Measurements from ENCODE around the gene TMEM255B. TPM values are rescaled to one million over a fixed set of nuclear protein-coding genes. Genes with fewer than 3 reads are reported as not detected.

The TMEM255B gene
- total RNA-seq, 1 donor from 2014 or later = 8.4 TPM

- no peak overlapping the region for H3K27ac Mint-ChIP-seq (ENCODE audit: unreplicated experiment)
- Histone ChIP-seq H3K4me2 (ENCODE audit: low read length) (no peak overlapping the region), H3K4me1 (ENCODE audit: insufficient read depth, low read length) (peaks cover 13% of the 10 kb centered on the region), H3K27me3 (ENCODE audit: insufficient read depth, low read length) (no peaks in the 10 kb centered on the region), H3K4me3 (ENCODE audit: insufficient read depth, low read depth, low read length) (no peak overlapping the region), H2AFZ (ENCODE audit: low read depth, low read length) (no peak overlapping the region), H3K36me3 (ENCODE audit: insufficient read depth, low read length) (no peaks in the 10 kb centered on the region), H4K20me1 (ENCODE audit: insufficient read depth, low read length) (no peaks in the 10 kb centered on the region), H3K79me2 (ENCODE audit: insufficient read depth, low read length) (no peaks in the 10 kb centered on the region), H3K9me3 (ENCODE audit: insufficient read depth, low read depth, low read length) (peaks cover 17% of the 10 kb centered on the region), H3K9ac (ENCODE audit: low read length) (no peak overlapping the region), H3K27ac (ENCODE audit: low read depth, low read length) (no peak overlapping the region)
- FAIRE-seq = no peak
- TF ChIP-seq CTCF (IDR thresholded peaks at IDR 0.05; ENCODE audit: insufficient read depth, low read depth, low read length) = no peak
- TF ChIP-seq EZH2 (IDR thresholded peaks at IDR 0.05; ENCODE audit: insufficient read depth, low read length) = no peak
- no peak overlapping the region for H3K4me3 Mint-ChIP-seq (ENCODE audit: unreplicated experiment)
- H3K4me1 Mint-ChIP-seq (ENCODE audit: low read depth, unreplicated experiment) = peaks cover 12% of the 10 kb centered on the region
- no peak for DNase-seq (ENCODE audit: low read depth)
- peaks cover 5% of the 10 kb centered on the region for H3K27me3 Mint-ChIP-seq (ENCODE audit: low read depth, unreplicated experiment)
- peaks cover 7% of the 10 kb centered on the region for H3K36me3 Mint-ChIP-seq (ENCODE audit: low read depth, unreplicated experiment)
- peaks cover 5% of the 10 kb centered on the region for H3K9me3 Mint-ChIP-seq (ENCODE audit: unreplicated experiment)
Measured at GRCh38 chr13:113810640-113811039, 51.6 kb downstream of the TMEM255B start.

GRCh38 chr13:113811081-113811928 is 52.3 kb downstream of the TMEM255B start:
- peaks cover 4% of the 10 kb centered on the region for H3K27me3 Mint-ChIP-seq (ENCODE audit: low read depth, unreplicated experiment)
- Histone ChIP-seq H3K9ac (ENCODE audit: low read length) (no peak overlapping the region), H3K36me3 (ENCODE audit: insufficient read depth, low read length) (no peaks in the 10 kb centered on the region), H3K79me2 (ENCODE audit: insufficient read depth, low read length) (no peaks in the 10 kb centered on the region), H2AFZ (ENCODE audit: low read depth, low read length) (no peak overlapping the region), H3K27ac (ENCODE audit: low read depth, low read length) (no peak overlapping the region), H3K4me1 (ENCODE audit: insufficient read depth, low read length) (peaks cover 16% of the 10 kb centered on the region), H3K27me3 (ENCODE audit: insufficient read depth, low read length) (no peaks in the 10 kb centered on the region), H3K4me3 (ENCODE audit: insufficient read depth, low read depth, low read length) (no peak overlapping the region), H3K9me3 (ENCODE audit: insufficient read depth, low read depth, low read length) (peaks cover 17% of the 10 kb centered on the region), H4K20me1 (ENCODE audit: insufficient read depth, low read length) (no peaks in the 10 kb centered on the region), H3K4me2 (ENCODE audit: low read length) (no peak overlapping the region)
- FAIRE-seq (no peak), DNase-seq (ENCODE audit: low read depth) (no peak)
- H3K4me1 Mint-ChIP-seq (ENCODE audit: low read depth, unreplicated experiment) = peaks cover 19% of the 10 kb centered on the region
- H3K4me3 Mint-ChIP-seq (ENCODE audit: unreplicated experiment) = no peak overlapping the region
- H3K27ac Mint-ChIP-seq (ENCODE audit: unreplicated experiment) = no peak overlapping the region
- peaks cover 14% of the 10 kb centered on the region for H3K36me3 Mint-ChIP-seq (ENCODE audit: low read depth, unreplicated experiment)
- H3K9me3 Mint-ChIP-seq (ENCODE audit: unreplicated experiment) = peaks cover 7% of the 10 kb centered on the region
- no peak for TF ChIP-seq CTCF (IDR thresholded peaks at IDR 0.05; ENCODE audit: insufficient read depth, low read depth, low read length)
- no peak for TF ChIP-seq EZH2 (IDR thresholded peaks at IDR 0.05; ENCODE audit: insufficient read depth, low read length)
